Astrocyte of the spinal cord (primary cell): Measurements from ENCODE around the gene UGDH.
"Not testable (repeated sequence)": the region's sequence is repeated elsewhere in the genome, so short reads cannot be mapped to it uniquely, and the experiment has no call there.

Experiments
- DNase-seq: peaks from one replicate; pipeline ENCODE4 v3.0.0; 2011; ENCODE audit warnings: low read depth, low spot score
- H3K4me3 ChIP-seq: 2 replicates; pipeline ENCODE4 v1.5.1; 2011; ENCODE audit warnings: low read depth, mild to moderate bottlenecking, low read length, moderate library complexity
- in situ Hi-C: cut with HindIII; loops from 2 replicates; pipeline ENCODE4 v1.10.0; 2017; ENCODE audit warnings: low sequenced_read_pairs
- TF ChIP-seq, protein P1 (sequence below): IDR thresholded peaks from 2 replicates; pipeline ENCODE4 v1.5.1; 2012; ENCODE audit warnings: low read depth, mild to moderate bottlenecking, low read length, inconsistent platforms

Gene UGDH

DNA sequence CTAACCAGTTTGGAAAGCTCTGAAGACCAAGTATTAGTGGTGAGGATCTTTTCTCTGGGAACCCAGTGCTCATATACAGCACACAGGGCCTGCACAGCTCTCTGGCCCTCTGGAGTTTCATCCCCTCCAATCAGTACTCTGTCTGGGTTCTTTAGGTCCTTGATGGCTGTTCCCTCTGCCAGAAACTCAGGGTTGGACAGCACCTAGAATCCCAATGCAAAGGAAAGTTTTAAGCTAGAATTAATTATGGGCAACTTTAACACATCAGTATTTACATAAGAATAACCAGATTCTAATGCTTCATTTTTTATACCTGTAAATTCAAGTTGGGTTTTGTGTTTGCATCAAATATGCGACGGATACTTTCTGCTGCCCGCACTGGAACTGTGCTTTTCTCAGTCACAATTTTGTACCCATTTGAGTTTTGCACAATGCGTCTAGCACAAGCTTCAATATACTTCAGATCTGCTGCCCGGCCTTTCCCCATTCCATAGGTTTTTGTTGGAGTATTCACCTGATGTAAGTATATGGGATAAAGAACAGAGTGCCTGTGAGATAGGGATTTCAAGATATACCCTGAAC, 16.8 kb downstream of the UGDH start:
- no peak for DNase-seq
- H3K4me3 ChIP-seq = no peak overlapping the region
- TF ChIP-seq, protein P1, sequence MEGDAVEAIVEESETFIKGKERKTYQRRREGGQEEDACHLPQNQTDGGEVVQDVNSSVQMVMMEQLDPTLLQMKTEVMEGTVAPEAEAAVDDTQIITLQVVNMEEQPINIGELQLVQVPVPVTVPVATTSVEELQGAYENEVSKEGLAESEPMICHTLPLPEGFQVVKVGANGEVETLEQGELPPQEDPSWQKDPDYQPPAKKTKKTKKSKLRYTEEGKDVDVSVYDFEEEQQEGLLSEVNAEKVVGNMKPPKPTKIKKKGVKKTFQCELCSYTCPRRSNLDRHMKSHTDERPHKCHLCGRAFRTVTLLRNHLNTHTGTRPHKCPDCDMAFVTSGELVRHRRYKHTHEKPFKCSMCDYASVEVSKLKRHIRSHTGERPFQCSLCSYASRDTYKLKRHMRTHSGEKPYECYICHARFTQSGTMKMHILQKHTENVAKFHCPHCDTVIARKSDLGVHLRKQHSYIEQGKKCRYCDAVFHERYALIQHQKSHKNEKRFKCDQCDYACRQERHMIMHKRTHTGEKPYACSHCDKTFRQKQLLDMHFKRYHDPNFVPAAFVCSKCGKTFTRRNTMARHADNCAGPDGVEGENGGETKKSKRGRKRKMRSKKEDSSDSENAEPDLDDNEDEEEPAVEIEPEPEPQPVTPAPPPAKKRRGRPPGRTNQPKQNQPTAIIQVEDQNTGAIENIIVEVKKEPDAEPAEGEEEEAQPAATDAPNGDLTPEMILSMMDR = no peak
- in situ Hi-C loops = no loop called here

DNA sequence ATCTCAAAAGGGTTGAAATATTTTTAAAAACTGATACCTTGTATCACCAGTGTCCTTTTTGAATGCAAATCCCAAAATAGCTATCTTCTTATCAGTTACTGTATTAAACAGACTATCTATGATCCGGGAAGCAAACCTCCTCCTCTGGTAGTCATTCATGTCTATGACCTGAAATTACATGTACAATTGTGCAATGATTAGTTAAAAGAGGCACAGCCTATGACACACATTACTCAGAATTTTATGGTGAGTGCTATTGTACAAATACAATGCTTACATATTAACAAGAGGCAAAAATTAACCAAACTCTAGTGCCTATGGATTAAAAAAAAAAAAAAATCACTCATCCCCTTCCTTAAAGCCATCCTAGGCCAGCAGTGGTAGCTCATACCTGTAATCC, 21.7 kb downstream of the UGDH start:
- no peak overlapping the region for H3K4me3 ChIP-seq
- DNase-seq = no peak
- TF ChIP-seq, protein P1 = no peak
- in situ Hi-C loops = no loop called here

DNA sequence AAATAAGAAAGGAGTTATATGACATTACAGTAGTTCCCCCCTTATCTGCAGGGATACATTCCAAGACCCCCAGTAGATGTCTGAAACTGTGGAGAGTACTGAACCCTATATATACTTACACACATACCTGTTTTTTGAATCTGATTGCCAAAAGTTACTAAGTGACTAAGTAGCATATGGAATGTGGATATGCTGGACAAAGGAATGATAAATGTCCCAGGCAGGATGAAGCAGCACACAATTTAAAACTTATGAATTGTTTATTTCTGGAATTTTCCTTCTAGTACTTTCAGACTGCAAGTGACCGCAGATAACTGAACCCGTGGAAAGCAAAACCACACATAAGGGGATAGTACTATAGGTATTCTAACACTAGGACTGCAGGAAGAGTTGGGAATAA, 22.7 kb downstream of the UGDH start:
- no peak overlapping the region for H3K4me3 ChIP-seq
- no peak for DNase-seq
- in situ Hi-C loops = no loop called here
- TF ChIP-seq, protein P1 = no peak

DNA sequence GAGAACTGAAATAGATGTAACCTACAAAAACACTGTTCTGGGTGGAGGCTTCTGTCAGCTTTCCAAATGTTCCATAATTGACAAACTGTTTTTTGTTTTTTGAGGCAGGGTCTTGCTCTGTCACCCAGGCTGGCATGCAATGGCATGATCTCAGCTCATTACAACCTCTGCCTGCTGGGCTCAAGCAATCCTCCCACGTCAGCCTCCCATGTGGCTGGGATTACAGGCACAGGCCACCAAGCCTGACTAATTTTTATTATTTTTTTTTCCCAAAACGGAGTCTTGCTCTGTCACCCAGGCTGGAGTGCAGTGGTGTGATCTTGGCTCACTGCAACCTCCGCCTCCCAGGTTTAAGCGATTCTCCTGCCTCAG, 24.6 kb downstream of the UGDH start:
- H3K4me3 ChIP-seq, in situ Hi-C loops: not testable (repeated sequence)
- DNase-seq = peak; percentile 26

DNA sequence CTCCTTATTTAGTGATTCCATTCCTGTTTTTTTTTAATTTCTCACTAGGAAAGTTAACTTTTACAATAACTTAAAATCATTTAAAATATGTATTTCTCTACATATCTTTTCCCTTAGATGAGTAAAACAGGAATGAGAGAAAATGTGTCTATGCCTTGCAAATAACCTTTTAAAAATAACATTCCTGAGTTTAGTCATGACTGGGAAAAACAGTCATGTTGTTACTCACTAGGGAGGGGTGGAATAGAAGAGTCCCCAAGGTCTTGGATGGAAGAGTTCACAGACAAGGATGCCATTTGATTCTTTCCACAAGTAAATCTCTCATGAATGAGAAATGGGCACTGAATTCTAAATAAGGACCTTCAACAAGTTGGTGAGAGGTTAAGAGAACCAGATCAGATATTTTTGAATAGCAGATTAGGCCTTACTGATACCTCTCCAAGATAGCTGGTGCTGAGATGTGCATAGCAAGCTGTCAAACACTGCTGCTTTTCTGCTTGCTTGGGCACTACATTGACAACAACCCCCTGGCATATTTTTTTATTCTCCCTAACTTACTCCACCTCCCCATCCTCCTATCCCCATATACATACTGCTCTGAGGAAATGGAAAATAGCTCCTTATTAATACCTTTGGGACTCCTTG, 25.1 kb downstream of the UGDH start:
- H3K4me3 ChIP-seq = no peak overlapping the region
- peak; percentile 79 for DNase-seq
- TF ChIP-seq, protein P1 = no peak
- in situ Hi-C loops = no loop called here

DNA sequence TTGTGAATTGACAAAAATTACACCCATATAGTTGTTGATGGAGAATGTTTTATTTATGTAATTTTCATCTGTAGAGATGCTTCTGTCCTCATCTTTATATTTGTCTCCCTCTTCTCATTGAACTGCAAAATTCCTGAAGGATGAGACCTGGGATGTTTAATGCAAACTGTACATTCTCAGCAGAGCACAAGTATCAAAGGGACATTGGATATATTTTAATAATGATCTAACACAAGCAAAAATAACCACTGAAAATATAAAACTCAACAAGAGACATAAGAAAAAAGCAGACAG, 28.6 kb downstream of the UGDH start:
- in situ Hi-C loops = no loop called here
- DNase-seq = no peak
- H3K4me3 ChIP-seq = no peak overlapping the region
- TF ChIP-seq, protein P1 = no peak

DNA sequence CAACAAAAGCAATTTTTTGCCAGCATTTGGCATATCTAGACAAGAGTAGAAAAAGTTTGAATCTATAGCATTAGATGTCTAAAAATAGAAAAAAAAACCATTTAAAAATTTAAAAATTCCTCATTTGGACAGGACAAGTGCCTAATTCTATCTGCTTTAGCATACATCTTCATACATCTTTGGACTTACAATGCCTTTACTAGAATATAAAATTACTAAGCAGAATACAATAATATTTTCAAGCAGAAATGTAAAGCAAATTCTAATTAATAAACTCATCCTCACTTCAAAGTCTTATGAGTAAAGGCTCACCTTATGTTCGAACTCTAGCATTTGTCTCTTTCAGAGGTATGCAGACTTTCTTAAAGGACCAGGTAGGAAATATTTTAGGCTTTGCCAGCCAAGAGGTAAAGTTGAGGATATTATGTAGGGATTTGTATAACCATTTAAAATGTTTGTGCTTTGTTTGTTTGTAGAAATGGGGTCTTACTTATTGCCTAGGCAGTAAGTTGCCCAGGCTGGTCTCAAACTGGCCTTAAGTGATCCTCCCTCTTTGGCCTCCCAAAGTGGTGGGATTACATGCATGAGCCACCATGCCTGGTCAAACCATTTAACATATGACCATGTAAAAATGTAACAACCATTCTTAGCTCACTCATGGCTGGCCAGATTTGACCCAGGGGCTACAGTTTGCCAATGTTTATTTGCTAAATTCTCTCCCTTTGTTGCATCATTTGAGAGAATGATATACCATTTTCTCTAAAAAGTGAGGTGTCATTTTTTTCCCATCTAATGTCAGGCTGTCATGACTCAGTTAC, 29.1 kb downstream of the UGDH start:
- H3K4me3 ChIP-seq = no peak overlapping the region
- TF ChIP-seq, protein P1 = no peak
- no peak for DNase-seq
- in situ Hi-C loops = no loop called here
